VCaP (cell line): ENCODE measurements around the gene CYB561D1.
"Not testable (repeated sequence)": the region's sequence is repeated elsewhere in the genome, so short reads cannot be mapped to it uniquely, and the experiment has no call there.

Experiments
- H3K27ac ChIP-seq: fragments of 450-650 bp; 2 replicates; pipeline ENCODE4 v1.5.1; 2017
- CTCF ChIP-seq: fragments of 450-650 bp; conservative IDR thresholded peaks from 2 replicates; pipeline ENCODE4 v1.5.1; 2017; ENCODE audit warnings: mild to moderate bottlenecking, moderate library complexity

Gene CYB561D1

GRCh38 chr1:109466452-109467300 is 27.2 kb upstream of the CYB561D1 start, which contains the start of gene SYPL2:
Gene SYPL2, plus strand, starts transcription at chr1:109466546. Its CDS starts 298 bp downstream, at chr1:109466844.
- H3K27ac ChIP-seq: no peak within 1 kb of the TSS
- no peak for TF ChIP-seq CTCF

- no peak for TF ChIP-seq CTCF
- H3K27ac ChIP-seq: no peak overlapping the region
These were observed 26.6 kb upstream of the CYB561D1 start for GRCh38 chr1:109467301-109467777.

- TF ChIP-seq CTCF: no peak
These were observed 25.8 kb upstream of the CYB561D1 start for GRCh38 chr1:109468061-109468460.

GRCh38 chr1:109468903-109469302 is 25.0 kb upstream of the CYB561D1 start:
- H3K27ac ChIP-seq: no peak overlapping the region
- no peak for TF ChIP-seq CTCF

More at GRCh38 chr1:109468061-109468460, 25.8 kb upstream of the CYB561D1 start:
- no peak overlapping the region for H3K27ac ChIP-seq

- TF ChIP-seq CTCF: no peak
- H3K27ac ChIP-seq: no peak overlapping the region
These were observed 23.6 kb upstream of the CYB561D1 start for GRCh38 chr1:109470245-109470644.

GRCh38 chr1:109472779-109473178 is 21.1 kb upstream of the CYB561D1 start:
- TF ChIP-seq CTCF: no peak
- no peak overlapping the region for H3K27ac ChIP-seq

- H3K27ac ChIP-seq: not testable (repeated sequence)
These were observed 20.4 kb upstream of the CYB561D1 start for GRCh38 chr1:109473284-109474057.
